GM12873 (cell line): ENCODE results near the gene ALDH8A1.

Experiments
- CTCF ChIP-seq: IDR thresholded peaks from 2 replicates; pipeline ENCODE4 v1.5.1; 2012; ENCODE audit warnings: low read depth, mild to moderate bottlenecking, moderate library complexity, low read length, control low read depth; ENCODE audit not compliant: insufficient read depth; ENCODE audit errors: missing control alignments

Gene ALDH8A1

GRCh38 chr6:134949927-134950326, at the start of gene ALDH8A1:
Gene ALDH8A1, minus strand, starts transcription at chr6:134950101. Its CDS starts 48 bp downstream, at chr6:134950053.
- no peak for TF ChIP-seq CTCF

GRCh38 chr6:134999107-134999506, 49.2 kb upstream of the ALDH8A1 start:
- no peak for TF ChIP-seq CTCF

GRCh38 chr6:134997133-134997995, 47.5 kb upstream of the ALDH8A1 start:
- no peak for TF ChIP-seq CTCF

- no peak for TF ChIP-seq CTCF
Measured at GRCh38 chr6:134995536-134995935, 45.6 kb upstream of the ALDH8A1 start.

- TF ChIP-seq CTCF, result no peak
Measured at GRCh38 chr6:134994431-134994830, 44.5 kb upstream of the ALDH8A1 start.

- TF ChIP-seq CTCF, result no peak
Measured at GRCh38 chr6:134992155-134992554, 42.3 kb upstream of the ALDH8A1 start.

- TF ChIP-seq CTCF, result no peak
Measured at GRCh38 chr6:134990262-134990661, 40.4 kb upstream of the ALDH8A1 start.
